ENCODE measurements around the gene COL5A1.
A peak's percentile ranks its signal among the peaks of the same experiment; 100 is the strongest.
"Not testable (repeated sequence)": the region's sequence is repeated elsewhere in the genome, so short reads cannot be mapped to it uniquely, and the experiment has no call there.

COL5A1 gene

DNA sequence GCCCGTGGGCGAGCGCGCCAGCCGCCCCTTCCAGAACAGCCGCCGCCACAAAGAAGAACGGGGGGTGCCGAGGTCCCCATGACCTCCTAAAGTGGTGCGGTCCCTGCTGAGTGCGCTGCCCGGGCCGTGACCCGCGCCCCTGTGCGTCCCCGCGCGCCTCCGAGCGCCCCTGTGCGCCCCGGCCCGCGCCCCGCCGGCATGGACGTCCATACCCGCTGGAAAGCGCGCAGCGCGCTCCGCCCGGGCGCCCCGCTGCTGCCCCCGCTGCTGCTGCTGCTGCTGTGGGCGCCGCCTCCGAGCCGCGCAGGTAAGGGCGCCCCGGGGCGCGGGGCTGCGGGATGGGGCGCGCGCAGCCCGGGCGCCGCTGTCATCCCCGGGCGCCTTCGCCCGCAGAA is 384 bp downstream of the COL5A1 start:
- DNase-seq, result no peak

DNA sequence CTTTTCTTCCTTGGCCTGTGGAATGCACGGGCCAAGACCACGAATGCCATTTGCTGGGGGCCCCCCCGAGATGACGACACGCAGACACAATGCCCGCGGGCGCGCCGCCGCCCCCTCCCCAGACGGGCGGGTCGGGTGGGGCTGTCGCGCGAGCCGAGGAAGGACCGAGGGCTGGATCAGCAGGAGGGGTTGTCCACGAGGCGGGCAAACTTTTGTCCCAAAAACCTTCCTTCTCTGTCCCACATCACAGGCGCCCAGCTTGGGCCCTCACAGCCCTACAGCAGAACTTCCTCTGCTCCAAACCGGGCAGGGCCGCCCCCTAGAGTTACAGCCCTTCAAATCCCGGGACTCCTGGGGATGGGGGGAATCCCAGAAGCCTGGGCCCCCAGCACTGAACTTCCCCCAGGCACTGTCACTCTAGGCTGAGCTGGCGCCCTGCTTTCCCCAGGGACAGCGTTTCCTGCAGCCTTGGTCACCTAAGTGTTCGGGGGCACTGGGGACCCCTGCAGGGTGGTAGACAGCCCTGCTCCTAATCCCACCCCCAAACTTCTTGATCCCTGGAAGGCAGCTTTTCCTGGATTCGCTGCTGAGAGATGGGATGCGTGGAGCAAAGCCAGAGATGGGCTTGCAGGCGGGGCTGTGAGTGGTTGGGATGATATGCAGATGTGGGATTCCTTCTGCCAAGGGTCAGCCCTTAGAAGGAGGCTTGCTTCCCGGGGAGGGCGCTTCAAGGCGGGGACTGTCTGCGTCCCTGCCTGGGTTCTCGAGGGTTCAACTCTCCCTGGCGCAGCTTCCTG is 980 bp downstream of the COL5A1 start:
- no peak for DNase-seq

DNA sequence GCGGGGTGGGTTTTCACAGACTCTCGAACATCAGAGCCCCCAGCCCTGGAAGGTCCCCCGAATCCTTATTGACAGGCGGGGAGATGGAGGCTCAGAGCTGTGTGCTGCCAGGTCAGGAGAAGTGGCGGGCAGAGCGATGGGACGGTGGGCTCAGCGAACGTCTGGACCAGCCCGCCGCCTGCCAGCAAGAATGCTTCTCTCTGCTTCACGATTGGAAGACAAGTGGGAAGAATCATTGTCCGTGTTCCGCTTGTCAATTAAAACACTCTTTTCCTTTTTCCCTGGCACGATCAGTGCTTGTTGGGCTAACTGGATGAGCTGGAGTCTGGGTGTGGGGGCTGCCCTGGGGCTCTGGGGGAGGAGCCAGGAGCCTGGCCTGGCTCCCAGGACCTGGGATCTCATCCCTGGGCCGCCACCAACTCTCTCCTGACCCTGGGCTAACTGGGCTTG is 1.6 kb downstream of the COL5A1 start:
- no peak for DNase-seq

DNA sequence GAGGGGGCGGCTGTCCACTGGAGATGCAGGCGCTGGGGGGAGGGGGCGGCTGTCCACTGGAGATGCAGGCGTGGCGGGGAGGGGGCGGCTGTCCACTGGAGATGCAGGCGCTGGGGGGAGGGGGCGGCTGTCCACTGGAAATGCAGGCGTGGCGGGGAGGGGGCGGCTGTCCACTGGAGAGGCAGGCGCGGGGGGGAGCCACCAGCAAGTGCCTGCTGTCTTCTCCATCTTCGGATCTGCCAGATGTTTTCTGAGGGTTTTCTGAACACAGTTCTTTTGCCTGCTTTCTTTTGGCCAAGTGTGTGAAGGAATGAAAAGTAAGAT is 2.8 kb downstream of the COL5A1 start:
- not testable (repeated sequence) for DNase-seq

DNA sequence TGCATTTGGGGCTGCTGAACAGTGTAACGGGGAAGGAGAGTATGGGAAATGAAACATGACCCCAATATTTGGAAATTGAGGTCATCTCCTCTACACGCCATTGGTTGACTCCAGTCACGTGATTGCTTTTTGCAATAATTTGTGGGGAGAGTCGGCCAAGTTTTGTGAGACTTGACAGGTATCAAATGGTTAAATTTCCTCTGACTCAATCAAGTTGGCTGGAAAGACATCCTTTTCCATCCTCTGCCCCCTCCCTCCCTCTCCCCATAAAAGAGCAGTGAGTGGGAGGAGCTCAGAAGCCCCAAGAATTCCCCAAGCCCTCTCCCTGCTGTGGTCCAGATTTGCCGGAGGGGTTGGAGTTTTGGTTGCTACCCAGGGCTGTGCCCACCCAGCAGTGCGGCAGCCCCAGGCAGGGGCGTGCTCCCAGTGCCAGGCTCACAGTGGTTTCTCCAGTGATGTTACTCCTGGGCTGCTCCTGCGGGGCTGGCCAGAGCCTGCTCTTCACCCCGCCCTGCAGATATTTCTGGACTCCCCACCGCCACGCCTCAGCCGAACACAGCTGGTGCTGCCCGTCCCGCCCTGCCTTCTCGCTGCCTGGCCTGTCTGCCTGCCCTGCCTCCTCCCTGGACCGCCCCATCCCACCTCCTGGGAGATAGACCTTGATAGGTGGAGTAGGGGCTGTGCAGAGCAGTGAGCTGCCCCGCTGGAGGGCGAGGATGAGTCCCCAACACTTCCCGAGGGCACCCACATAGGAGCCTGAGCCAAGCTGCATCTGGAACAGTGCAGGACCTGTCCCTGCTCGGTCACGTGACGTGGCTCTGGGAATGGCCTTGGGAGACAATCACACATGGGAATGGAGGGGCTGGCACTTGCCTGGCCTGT is 3.4 kb downstream of the COL5A1 start:
- DNase-seq, result peak; percentile 48

DNA sequence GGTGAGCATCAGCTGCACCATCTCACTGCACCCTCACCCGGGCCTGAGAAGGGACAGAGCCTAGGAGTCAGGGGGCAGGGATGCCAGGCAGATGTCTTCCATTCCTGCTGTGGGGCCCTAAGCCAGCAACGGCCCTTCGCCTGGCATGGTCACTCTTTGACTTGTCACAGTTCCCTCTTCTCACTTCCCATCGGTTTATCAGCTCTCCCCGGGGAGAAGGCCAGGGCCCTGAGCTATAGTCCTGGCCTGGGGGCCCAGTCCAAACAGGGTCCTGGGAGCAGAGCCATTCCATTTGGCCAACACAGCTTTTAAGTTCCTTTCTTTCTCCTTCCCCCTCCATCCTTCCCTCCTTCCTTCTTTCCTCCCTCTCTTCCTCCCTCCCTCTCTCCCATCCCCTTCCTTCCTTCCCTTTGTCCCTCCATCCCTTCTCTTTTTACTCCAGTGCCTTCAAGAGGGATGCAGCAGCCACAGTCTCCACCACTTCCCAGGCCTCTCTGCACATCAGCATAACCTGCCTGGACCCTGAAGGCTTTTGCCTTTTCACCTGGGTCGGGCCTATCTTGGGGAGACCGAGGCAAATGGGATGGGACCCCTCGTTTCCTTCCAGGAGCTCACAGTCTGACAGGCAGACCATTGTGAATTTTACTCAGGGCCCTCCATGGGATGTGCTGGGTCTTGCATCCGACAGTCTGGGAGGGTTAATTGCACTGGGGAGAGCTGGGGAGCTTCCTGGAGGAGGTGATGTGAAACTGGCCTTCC is 4.2 kb downstream of the COL5A1 start:
- no peak for DNase-seq

DNA sequence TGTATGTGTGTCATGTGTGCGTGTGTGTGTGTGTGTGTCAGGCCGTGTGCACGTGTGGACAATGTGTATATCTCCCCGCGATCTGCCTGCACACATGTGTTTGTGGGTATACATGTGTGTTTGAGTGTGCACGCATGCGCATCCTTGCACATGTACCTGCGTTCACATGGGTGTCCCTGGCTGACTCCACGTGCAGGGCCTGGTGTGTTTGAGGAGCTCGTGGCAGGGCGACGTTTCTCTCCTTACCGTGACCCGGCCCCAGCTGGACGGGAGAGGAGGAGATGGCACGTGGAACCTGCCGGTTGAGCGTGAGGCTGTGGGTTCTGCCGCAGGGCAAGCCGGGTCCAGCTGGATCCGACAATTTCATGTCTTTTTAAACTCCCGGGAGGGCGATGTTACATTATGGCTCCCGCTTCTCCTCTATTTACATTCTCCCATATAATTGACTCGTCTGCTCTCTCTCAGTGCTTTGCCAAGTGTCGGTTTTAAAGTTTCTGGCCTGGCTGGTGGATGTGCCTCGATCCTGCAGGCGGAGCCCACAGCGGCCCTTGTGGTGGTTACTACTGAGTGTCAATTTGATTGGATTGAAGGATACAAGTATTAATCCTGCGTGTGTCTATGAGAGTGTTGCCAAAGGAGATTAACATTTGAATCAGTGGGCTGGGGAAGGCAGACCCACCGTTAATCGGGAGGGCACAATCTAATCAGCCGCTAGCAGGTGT is 5.9 kb downstream of the COL5A1 start:
- no peak for DNase-seq

DNA sequence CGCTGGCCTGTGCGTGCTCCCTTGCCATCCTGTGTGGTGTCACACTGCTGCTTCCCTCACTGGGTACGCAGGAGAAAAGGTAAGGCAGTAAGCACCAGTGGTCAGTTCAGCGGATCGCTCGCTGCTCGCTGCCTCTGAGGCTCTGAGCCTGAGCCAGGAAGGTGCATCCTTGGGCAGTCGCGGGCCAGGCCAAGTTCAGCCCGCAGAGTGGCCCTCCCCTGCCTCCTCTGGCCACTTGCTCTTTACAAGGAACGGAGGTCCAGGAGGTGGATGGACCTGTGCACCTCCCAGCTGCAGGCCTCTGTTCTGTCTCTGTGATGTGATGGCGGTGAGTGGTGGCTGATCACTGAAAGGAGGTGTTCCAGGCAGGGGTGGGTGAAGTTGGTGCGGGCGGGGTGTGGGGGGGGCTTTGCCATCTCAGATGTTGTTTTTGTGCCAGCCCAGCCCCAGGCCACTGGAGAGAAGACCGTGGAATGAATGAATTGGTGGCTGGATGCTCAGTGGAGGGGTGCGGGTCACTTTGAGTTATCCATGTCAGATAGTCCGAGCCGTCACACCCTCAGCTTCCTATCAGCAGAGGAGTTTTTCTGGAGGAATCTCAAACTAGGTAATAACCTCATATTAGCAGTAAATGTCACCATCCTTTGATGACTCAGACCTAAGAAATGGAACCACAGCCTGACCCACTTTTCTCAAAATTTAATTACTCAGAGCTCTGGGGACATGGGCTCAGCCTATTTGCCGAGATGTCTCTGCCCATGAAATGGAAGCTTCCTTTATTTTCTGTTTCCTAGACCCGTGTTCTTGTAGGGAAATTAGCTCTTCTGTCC is 7.3 kb downstream of the COL5A1 start:
- no peak for DNase-seq

DNA sequence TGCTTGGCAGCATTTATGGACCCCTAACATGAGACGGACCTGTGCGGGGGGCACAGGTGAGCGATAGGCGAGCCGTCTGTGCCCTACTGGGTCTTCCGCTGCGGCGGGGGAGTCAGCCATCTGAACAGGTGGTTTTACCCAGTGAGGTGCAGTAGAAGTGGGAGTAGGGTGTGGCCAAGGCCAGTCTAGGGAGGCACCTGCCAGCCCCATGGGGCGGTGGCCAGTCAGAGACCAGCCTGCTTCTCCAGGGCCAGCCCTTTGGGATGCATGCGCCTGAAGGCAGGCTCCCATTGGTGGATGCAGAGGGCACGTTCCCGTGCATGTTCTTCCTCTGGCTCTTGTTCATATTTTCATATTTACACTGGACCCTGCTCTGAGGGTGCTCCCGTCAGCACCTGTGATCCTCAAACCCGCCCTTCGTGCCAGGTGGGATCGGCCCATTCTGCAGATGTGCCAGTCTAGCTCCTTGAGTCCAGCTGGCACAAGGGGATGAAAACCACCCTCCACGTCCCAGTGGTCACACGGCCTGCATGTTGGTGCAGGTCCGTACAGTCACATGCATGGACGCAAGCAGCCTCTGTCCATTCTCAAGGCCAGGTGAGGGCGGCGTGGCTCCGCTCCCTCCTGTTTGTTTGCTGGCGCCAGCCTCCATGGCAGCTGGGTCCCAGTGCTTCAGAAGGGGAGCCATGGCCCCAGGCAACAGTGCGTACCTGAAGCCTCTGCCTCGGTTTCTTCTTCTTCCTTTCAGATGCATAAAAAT is 9.0 kb downstream of the COL5A1 start:
- DNase-seq, result no peak

DNA sequence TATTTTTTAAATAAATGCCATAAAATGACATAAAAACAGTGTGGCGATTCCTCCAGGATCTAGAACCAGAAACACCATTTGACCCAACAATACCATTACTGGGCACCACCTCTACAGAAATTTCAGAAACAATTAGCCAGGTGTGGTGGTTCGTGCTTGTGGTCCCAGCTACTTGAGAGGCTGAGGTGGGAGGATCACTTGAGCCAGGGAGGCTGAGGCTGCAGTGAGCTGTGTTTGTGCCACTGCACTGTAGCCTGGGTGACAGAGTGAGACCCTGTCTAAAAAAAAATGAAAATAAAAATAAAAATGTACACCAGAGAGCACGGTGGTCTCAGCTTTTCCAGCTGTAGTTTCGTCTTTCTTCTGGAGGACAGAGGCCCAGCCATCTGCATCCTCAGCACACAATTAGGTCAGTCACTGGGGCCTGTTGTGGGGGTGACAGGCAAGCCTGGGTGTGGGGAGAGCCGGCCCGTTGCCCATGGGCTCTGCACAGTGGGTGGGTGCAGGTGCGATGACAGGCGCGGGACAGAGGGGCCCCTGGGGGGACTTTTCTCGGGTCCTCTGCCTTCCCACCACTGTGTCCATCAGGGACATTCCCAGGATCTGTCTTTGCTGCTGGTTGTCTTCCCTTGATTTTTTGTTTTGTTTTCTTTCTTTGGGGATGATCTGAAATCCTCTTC is 9.8 kb downstream of the COL5A1 start:
- no peak for DNase-seq

DNA sequence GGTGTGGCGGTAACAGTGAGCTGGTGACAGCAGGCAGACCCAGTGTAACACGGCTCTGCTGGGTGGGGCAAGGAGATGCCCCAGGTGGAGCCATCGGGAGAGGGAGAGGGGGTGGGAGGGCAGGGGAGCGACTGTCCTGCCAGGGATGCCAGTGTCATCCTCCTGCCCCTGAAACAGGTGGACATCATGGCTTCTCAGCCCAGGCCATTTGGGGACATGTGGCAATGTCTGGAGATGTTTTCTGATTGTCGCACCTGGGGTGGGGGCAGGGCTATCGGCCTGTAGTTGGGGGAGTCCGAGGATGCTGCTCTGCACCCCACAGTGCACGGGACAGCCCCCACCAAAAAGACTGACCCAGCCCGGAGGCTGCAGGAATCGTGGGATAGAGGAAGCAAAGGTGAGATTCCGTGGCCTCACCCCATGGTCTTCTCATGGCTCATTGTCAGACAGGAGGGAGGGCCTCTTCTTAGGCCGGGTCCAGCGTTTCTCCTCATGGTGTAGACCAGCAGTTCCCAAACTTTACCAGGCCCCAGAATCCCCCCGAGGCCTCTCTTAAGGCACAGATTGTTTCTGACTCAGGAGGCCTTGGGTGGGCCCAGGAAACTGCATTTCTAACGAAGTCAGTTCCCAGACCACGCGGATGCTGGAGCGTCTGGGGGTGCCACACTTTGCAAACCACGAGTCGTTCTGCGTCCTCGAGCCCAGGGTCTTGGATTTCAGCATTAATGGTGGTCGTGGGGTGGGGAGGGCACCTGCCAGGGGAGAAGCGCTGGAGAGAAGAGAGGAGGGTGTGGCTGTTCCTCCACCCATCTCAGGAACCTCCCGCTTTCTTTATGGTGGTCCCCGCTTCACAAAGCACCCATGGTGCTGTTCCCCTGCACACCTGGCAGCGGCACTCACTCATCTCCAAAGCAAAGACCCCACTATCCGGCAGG is 11.0 kb downstream of the COL5A1 start:
- no peak for DNase-seq

DNA sequence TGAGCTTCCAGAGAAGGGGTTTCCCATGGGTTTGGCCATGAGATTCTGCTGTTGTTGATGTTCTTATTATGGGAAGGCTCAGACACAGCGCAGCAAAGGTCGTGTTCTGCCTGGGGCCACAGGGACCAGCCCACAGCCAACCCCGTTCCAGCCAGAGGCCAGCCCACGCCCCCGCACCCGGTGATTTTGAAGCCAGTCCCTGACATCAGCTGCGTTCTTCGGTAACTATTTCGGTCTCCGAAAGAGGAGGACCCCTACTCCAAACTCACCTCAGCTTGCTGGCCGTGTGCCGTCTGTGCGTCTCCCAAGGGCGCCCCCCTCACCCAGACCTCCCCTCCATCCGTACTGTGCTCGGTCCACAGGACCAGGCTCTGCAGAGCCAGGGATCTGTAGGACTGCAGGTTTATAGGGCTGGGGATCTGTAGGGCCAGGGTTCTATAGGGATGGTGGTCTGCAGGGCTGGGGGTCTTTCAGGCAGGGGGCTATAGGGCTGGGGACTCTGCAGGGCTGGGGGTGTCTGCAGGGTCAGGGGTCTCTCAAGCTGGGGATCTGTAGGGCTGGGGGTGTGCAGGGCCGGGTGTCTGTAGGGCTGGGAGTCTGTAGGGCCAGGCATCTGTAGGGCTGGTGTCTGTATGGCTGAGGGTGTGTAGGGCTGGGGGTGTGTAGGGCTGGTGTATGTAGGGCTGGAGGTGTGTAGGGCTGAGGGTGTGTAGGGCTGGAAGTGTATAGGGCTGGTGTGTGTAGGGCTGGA is 11.8 kb downstream of the COL5A1 start:
- DNase-seq, result no peak

DNA sequence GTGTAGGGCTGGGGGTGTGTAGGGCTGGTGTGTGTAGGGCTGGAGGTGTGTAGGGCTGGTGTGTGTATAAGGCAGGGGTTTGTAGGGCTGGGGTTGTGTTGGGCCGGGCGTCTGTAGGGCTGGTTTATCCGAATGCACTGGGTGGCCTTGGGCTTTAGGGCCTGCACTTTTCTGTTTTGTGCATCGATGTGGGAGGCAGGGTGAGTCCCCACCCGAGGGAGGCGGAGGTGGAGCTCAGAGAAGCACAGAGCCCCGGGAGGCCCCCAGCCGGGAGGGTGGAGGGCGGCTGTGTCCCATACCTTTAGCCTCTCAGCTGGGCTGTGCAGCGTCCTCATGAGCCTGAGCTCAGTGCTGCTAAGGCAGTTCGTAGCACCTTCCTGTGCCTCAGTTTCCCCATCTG is 13.5 kb downstream of the COL5A1 start:
- DNase-seq, result no peak

DNA sequence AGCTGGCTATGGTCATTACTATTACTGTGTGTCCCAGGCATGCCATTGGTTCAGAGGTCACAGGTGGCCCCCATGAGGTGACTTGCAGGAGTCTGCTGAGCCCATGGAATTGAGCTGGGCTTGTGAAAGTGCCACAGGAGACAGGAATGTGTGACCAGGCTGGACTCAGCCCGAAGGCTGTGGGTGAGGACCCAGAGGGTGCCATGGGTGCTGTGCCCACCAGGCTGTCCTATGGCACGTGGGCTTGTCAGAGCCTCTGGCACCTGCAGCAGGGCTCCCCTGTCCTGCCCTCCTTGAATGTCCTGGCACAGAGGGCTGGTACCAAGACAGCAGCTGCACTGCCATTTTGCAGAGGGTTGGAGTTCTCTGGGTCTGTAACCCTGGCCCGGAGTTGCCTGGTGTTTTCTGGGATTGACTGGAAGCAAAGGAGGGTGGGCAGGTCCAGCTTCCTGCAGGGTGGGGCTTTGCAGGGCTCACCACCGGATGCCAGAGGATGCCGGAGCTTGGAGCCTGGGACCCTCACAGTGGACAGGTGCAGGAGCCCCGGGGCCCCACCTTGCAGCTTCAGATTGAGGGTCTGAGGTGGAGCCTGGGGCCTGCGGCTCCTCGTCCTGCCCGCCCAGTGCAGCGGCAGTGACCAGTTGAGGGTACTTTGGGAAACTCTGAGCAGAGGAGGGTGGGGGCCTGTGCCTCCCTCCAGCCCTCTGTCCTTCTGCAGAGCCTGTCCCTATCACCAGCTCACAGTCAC is 14.2 kb downstream of the COL5A1 start:
- no peak for DNase-seq

DNA sequence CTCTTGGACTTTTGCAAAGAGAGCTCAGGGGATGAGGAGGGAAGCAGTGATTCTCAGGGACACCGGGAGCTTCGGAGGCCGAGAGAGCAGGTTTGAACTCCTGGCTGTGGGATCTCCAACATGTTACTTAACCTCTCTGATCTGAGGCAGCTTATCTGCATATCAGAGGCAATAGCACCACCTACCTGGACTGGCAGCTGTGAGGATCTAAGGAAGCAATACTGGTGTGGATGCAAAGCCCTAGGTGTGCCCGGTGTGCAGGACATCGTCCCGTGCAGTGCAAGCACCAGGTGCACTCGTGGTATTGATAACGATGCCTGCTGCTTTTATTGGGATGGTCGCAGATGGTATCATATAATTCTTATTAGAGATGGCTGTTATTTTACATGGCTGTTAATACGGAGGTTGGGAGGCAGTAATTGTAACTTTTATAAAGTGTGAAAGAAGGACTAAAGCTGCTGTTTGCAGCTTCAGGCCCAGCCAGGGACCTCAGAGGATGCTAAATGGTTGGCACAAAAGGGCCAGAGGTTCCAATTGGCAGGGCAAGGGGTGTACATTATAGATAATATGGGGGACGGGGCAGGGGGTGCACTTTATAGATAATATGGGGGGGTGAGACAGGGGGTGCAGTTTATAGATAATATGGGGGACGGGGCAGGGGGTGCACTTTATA is 14.9 kb downstream of the COL5A1 start:
- DNase-seq, result peak; percentile 64

DNA sequence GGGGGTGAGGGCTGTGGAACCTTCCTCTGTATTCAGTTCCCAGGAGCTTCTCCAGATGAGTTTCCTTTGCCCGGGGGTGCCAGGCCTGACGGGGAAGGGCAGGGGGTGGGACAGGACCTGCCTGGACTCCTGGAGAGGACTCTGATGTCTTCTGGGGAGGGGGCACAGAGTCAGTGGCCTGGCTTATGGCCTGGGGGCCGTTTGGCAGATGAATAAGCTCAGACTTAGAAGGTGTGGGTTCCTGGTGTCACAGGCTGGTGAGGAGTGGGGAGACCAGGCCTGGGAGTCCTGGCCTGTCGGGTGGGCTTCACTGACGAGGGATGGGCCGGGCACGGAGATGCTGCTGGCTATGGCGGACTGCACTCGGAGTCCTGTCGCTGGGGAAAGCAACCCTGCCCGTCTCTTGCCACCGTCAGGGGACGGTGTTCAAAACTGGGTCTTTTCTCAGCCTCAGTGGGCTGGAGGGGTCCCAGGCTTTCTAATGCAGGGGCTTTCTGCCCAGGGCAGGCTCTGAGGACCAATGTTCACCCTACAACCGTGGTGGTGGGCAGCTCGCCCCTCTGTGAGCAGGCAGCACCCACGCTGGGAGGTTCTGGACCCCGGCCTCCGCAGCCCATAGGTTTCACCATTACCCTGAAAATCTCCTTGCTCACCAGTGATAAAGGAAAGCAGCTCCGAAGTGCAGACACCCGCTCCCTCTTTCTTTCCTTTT is 16.2 kb downstream of the COL5A1 start:
- DNase-seq, result no peak

Measured in RPMI8226 (cell line).